Activated CD8-positive, alpha-beta memory T cell treated with anti-CD3 and anti-CD28 coated beads, Interleukin-2, amount 10 ng/mL, durations not matched to agents 7 days and 5 days (primary cell): ENCODE measurements around the gene HPSE. TPM values are rescaled to one million over a fixed set of nuclear protein-coding genes. Genes with fewer than 3 reads are reported as not detected.
A peak's percentile ranks its signal among the peaks of the same experiment; 100 is the strongest.
"Not testable (repeated sequence)": the region's sequence is repeated elsewhere in the genome, so short reads cannot be mapped to it uniquely, and the experiment has no call there.

Experiments used
- ATAC-seq: fragments of 150-1000 bp; cut with Tn5 transposase; one replicate; pipeline ENCODE4 v1.10.0; 2021; ENCODE audit warnings: moderate library complexity
- CTCF ChIA-PET: fragments of 350-600 bp; sonication (Branson Sonifier 250); formaldehyde crosslinking; loops from one replicate; lab custom pipeline; 2021; ENCODE audit warnings: antibody characterized with exemption; lab: Charles Lee
- DNase-seq: peaks from one replicate; pipeline ENCODE4 v3.0.0-alpha.2; 2020
- H3K27ac Mint-ChIP-seq: one replicate; pipeline ENCODE4 v1.8.0; 2021; ENCODE audit warnings: mild to moderate bottlenecking, mixed read lengths
- H3K27me3 Mint-ChIP-seq: one replicate; pipeline ENCODE4 v1.8.0; 2021; ENCODE audit warnings: mixed read lengths
- H3K36me3 Mint-ChIP-seq: one replicate; pipeline ENCODE4 v1.8.0; 2021; ENCODE audit warnings: mild to moderate bottlenecking, mixed read lengths
- H3K4me1 Mint-ChIP-seq: one replicate; pipeline ENCODE4 v1.8.0; 2021; ENCODE audit warnings: mixed read lengths
- H3K4me3 Mint-ChIP-seq: one replicate; pipeline ENCODE4 v1.8.0; 2021; ENCODE audit warnings: mild to moderate bottlenecking, moderate library complexity, mixed read lengths
- H3K9me3 Mint-ChIP-seq: one replicate; pipeline ENCODE4 v1.8.0; 2022; ENCODE audit warnings: low read depth, mixed read lengths
- total RNA-seq, 2 experiments: library from RNA; stranded (reverse); gene quantifications; one replicate each; pipeline ENCODE4 v1.2.3, GENCODE V29; 2021

Gene HPSE
- total RNA-seq, 2 experiments from 2014 or later, result 18.4 to 19.6 TPM

DNA sequence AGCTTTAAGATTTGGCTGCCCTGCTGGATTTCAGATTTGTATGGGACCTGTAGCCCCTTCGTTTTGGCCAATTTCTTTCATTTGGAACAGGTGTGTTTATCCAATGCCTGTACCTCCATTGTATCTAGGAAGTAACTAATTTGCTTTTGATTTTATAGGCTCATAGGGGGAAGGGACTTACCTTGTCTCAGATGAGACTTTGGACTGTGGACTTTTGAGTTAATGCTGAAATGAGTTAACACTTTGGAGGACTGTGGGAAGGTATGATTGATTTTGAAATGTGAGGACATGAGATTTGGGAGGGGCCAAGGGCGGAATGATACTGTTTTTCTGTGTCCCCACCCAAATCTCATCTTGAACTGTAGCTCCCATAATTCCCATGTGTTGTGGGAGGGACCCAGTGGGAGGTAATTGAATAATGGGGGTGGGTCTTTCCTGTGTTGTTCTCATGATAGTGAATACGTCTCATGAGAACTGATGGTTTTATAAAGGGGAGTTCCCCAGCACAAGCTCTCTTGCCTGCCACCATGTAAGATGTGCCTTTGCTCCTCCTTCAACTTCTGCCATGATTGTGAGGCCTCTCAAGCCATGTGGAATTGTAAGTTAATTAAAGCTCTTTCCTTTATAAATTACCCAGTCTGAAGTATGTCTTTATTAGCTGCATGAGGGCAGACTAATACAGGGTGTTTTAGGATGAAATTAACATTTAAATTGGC lies 44.4 kb downstream of the HPSE start:
- DNase-seq, H3K4me3 Mint-ChIP-seq, CTCF ChIA-PET, H3K27ac Mint-ChIP-seq, H3K9me3 Mint-ChIP-seq, H3K4me1 Mint-ChIP-seq, ATAC-seq, H3K27me3 Mint-ChIP-seq: not testable (repeated sequence)
- H3K36me3 Mint-ChIP-seq, result peaks cover 12% of the 10 kb centered on the region

DNA sequence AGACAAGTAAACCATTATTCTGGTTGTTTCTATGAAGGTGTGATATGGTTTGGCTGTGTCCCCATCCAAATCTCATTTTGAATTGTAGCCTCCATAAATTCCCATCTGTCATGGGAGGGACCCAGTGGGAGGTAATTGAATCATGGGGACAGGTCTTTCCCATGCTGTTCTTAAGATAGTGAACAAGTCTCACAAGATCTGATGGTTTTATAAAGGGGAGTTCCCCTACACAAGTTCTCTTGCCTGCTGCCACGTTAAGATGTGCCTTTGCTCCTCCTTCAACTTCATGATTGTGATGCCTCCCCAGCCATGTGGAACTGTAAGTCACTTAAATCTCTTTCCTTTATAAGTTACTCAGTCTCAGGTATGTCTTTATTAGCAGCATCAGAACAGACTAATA lies 46.3 kb downstream of the HPSE start:
- H3K27ac Mint-ChIP-seq, H3K9me3 Mint-ChIP-seq, ATAC-seq, CTCF ChIA-PET, DNase-seq, H3K36me3 Mint-ChIP-seq, H3K4me3 Mint-ChIP-seq, H3K27me3 Mint-ChIP-seq: not testable (repeated sequence)
- H3K4me1 Mint-ChIP-seq, result peaks cover 18% of the 10 kb centered on the region

DNA sequence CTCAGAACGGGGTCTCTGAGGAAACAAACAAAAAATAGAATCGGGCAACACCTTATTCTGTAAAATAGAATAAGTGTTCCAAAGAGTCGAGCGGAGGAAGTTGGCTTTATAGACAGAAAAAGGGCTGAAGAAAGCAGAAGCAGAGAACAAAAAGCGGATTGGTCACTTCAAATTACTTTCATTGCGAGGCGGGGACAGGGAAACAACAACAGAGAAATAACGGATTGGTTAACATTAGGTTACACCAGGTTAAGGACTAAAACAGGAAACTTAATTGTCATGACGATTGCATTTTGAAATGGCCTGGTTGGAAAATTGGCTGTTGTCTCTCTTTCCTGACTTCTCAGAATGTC lies 49.6 kb downstream of the HPSE start:
- Mint-ChIP-seq H3K4me1 (peaks cover 46% of the 10 kb centered on the region), H3K9me3 (no peaks in the 10 kb centered on the region), H3K27ac (peak overlapping the region; percentile 99), H3K27me3 (no peaks in the 10 kb centered on the region), H3K4me3 (peak overlapping the region; percentile 86), H3K36me3 (peaks cover 3% of the 10 kb centered on the region)
- peak; percentile 43 for ATAC-seq
- CTCF ChIA-PET, result interaction anchor here (0.7 to 8.0 kb wide), 28 partner anchors 8 to 487 kb away, joined by 3 to 105 read pairs (median 4); partner anchors contain the start of genes COPS4, HELQ, MRPS18C and SCD5
- peak; percentile 57 for DNase-seq

DNA sequence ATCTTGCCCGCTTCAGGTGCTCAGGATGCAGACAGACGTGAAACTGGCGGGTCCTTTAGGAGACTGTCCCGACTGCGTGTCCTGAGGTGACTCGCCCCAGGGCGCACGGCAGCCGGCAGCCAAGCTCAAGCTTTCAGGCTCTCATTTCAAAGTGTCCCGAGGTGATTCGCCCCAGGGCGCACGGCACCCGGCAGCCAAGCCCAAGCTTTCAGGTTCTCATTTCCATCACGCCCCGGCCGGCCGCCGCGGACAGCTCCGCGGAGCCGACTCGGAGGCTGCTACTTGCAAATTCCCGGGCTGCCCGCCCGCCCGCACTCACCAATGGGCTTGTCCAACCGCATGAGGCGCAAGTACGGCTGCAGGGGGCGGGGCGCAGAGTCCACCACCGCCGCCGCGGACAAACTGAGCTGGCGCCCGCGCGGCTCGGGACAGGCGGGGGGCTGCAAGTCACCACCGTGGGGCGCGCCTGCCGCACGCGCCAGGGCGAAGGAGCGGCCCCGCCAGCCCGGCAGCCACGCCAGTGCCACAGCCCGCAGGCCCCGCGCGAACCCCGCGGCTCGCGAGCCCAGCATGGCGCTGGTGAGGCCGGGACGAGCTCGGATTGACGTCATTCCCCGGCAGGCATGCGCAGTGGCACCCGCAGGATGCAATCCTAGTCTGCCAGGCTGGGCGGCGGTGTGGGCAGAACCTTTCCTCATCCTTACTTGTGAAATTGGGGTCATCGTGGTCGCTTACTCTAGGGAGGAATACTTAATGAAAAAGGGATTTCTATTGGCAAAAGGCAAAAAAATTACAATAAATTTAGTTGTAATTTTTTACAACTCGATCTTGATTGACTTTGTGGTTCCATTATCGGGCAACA lies 50.2 kb downstream of the HPSE start, which contains the start of gene COQ2:
TSS of gene COQ2 (minus strand) at position 606 of the 862 bp plus-strand sequence. CDS start at position 572, 34 bp downstream.
- peak; percentile 94 for ATAC-seq
- peak; percentile 97 for DNase-seq
- Mint-ChIP-seq H3K36me3 (peaks cover 2% of the 10 kb centered on the region), H3K27me3 (no peaks in the 10 kb centered on the region), H3K4me1 (peaks cover 46% of the 10 kb centered on the region), H3K27ac (peak within 1 kb of the TSS; percentile 99), H3K4me3 (peak within 1 kb of the TSS; percentile 86), H3K9me3 (no peaks in the 10 kb centered on the region)
- CTCF ChIA-PET, result interaction anchor here (0.7 to 8.0 kb wide), 36 partner anchors 9 to 486 kb away, joined by 3 to 105 read pairs (median 4); partner anchors contain the start of genes COPS4, HELQ, MRPS18C and SCD5

DNA sequence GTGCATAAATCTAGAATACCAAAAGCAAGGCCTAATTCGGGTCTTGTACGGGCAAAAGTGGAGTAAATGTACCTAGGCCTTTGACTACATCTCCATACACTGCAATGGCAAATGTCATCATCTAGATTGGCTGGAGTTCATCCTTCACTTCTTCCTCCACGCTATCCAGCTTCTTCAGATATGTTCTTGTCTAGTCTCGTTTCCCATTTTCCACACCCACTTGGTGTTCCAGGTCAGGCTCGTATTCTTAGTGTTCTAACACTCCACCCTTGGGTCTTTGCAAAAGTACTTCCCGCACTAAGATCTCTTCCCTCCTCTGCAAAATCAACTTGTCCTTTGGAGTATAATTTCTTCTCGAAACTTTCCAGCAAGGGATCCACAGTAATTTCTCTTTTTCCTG lies 51.5 kb downstream of the HPSE start:
- CTCF ChIA-PET, result interaction anchor here (0.9 to 8.0 kb wide), 22 partner anchors 10 to 271 kb away, joined by 3 to 105 read pairs (median 5); partner anchors contain the start of genes COPS4, HELQ, MRPS18C and PLAC8
- H3K27ac Mint-ChIP-seq, result no peak overlapping the region
- ATAC-seq (no peak), DNase-seq (no peak)
- H3K4me3 Mint-ChIP-seq, result peak overlapping the region; percentile 86
- peaks cover 4% of the 10 kb centered on the region for H3K36me3 Mint-ChIP-seq
- H3K9me3 Mint-ChIP-seq, result no peaks in the 10 kb centered on the region
- no peaks in the 10 kb centered on the region for H3K27me3 Mint-ChIP-seq
- peaks cover 46% of the 10 kb centered on the region for H3K4me1 Mint-ChIP-seq

DNA sequence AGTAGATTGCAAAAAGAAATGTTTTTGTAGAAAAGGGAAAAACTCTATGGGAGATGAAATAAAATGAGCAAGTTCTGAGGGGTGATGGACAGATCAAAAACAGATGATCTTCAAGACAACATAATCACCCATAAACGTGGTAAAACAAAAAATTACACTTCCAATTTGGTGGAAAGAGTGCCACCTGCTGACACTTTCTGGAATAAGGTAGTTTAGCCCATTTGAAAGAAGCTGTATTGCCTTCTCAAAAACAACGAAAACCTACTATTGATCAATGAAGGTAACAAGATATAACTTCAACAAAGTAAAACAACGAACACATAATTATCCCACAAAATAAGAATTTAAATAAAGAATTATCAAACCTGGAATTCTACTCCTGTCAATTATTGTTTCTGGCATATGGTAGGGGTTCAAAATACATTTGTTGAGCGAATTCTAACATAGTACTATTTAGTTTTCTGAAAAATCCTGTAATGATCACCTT lies 52.6 kb downstream of the HPSE start:
- Mint-ChIP-seq H3K27me3 (no peaks in the 10 kb centered on the region), H3K27ac (no peak overlapping the region), H3K36me3 (peaks cover 11% of the 10 kb centered on the region), H3K4me3 (no peak overlapping the region), H3K9me3 (no peaks in the 10 kb centered on the region), H3K4me1 (peaks cover 49% of the 10 kb centered on the region)
- peak; percentile 69 for DNase-seq
- CTCF ChIA-PET, result interaction anchor here (0.6 to 8.0 kb wide), 24 partner anchors 9 to 273 kb away, joined by 3 to 105 read pairs (median 4); partner anchors contain the start of genes COPS4 and PLAC8
- ATAC-seq, result no peak

DNA sequence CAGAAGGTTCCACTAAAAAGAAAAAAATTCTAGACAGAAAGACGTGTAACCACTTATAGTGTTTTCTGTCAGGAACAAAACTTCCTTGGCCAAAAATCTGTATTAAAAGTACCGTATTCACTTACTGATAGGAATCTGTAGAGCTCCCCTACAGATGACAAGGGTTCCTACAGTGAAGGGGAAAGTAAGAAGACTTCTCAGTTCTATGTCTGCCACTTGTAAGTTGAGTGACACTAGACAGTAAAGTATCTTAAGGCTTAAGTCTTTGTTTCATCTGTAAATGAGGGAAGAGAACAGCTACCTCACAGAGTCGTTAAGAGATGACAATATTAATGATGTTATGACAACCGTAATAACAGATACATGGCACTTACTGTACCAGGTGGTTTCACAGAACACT lies 53.3 kb downstream of the HPSE start:
- no peak for DNase-seq
- no peaks in the 10 kb centered on the region for H3K27me3 Mint-ChIP-seq
- CTCF ChIA-PET, result interaction anchor here (0.7 to 8.0 kb wide), 15 partner anchors 10 to 246 kb away, joined by 3 to 105 read pairs (median 4); partner anchors contain the start of genes COPS4 and PLAC8
- H3K36me3 Mint-ChIP-seq, result peaks cover 16% of the 10 kb centered on the region
- no peak overlapping the region for H3K27ac Mint-ChIP-seq
- no peak for ATAC-seq
- peaks cover 55% of the 10 kb centered on the region for H3K4me1 Mint-ChIP-seq
- H3K9me3 Mint-ChIP-seq, result no peaks in the 10 kb centered on the region
- no peak overlapping the region for H3K4me3 Mint-ChIP-seq

DNA sequence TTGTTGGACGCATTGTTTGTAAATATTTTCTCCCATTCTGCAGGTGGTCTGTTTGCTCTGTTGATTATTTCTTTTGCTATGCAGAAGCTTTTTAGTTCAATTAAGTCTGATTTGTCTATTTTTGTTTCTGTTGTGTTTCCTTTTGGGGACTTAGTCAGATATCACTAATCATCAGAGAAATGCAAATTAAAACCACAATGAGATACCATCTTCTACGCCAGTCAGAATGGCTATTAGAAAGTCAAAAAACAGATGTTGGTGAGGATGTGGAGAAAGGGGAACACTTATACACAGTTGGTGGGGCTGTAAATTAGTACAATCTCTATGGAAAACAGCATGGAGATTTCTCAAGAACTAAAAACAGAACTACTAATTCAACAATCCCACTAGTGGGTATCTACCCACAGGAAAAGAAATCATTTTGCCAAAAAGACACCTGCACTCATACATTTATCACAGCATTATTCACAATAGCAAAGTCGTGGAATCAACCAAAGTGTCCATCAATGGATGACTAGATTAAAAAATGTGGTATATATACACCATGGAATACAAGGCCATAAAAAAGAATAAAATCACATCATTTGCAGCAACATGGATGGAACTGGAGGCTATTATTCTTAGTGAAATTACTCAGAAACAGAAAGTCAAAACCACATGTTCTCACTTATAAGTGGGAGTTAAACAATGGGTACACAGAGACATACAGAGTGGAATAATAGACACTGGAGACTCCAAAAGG lies 58.2 kb downstream of the HPSE start:
- CTCF ChIA-PET, result interaction anchor here (0.9 to 1.4 kb wide), 3 partner anchors 8 to 202 kb away, joined by 3 to 4 read pairs (median 3); partner anchors contain the start of gene COQ2
- H3K4me3 Mint-ChIP-seq, result no peak overlapping the region
- H3K27ac Mint-ChIP-seq, result peak overlapping the region; percentile 30
- DNase-seq (no peak), ATAC-seq (peak; percentile 54)
- no peaks in the 10 kb centered on the region for H3K9me3 Mint-ChIP-seq
- peaks cover 45% of the 10 kb centered on the region for H3K36me3 Mint-ChIP-seq
- peaks cover 36% of the 10 kb centered on the region for H3K4me1 Mint-ChIP-seq
- H3K27me3 Mint-ChIP-seq, result no peaks in the 10 kb centered on the region

DNA sequence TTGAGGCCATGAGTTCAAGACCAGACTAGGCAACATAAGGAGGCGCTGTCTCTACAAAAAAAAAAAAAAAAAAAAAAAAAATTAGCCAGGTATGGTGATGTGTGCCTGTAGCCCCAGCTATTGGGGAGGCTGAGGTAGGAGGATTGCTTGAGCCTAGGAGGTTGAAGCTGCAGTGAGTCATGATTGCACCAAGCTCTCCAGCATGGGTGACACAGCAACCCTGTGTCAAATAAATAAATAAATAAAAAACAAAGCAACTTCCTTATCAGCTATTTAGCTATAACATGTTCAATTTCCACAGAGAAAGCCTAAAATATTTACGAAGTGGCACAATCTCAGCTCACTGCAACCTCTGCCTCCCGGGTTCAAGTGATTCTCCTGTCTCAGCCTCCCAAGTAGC lies 60.7 kb downstream of the HPSE start:
- ATAC-seq, H3K27me3 Mint-ChIP-seq, H3K4me3 Mint-ChIP-seq, DNase-seq, H3K27ac Mint-ChIP-seq, H3K9me3 Mint-ChIP-seq: not testable (repeated sequence)
- peaks cover 55% of the 10 kb centered on the region for H3K36me3 Mint-ChIP-seq
- CTCF ChIA-PET, result interaction anchor here (0.5 to 1.9 kb wide), 6 partner anchors 8 to 422 kb away, joined by 3 to 6 read pairs (median 3); partner anchors contain the start of gene COQ2
- peaks cover 35% of the 10 kb centered on the region for H3K4me1 Mint-ChIP-seq

DNA sequence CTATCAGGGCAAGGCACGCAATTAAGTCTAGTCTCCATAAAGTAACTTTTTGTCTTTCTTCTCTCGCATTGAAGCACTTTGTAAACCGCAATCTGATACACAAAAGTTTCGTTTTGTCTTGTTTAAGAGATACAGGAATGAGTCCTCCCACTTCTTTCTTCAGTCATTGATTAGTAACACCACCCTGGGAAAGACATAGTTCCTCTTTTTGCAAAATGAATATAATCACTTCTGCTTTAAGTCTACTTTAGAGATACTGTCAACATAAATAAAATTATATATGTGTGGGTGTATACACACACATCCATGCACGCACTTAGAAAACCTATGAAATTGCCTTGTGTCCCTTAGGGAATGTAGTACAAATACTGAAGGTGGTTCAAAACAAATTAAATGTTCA lies 61.7 kb downstream of the HPSE start:
- H3K36me3 Mint-ChIP-seq, result peaks cover 59% of the 10 kb centered on the region
- DNase-seq (no peak), ATAC-seq (peak; percentile 54)
- CTCF ChIA-PET, result interaction anchor here (1.7 to 2.6 kb wide), 4 partner anchors 9 to 12 kb away, joined by 6 to 11 read pairs (median 8); partner anchors contain the start of gene COQ2
- H3K4me3 Mint-ChIP-seq, result peak overlapping the region; percentile 3
- peaks cover 42% of the 10 kb centered on the region for H3K4me1 Mint-ChIP-seq
- H3K27me3 Mint-ChIP-seq, result no peaks in the 10 kb centered on the region
- no peaks in the 10 kb centered on the region for H3K9me3 Mint-ChIP-seq
- peak overlapping the region; percentile 3 for H3K27ac Mint-ChIP-seq

DNA sequence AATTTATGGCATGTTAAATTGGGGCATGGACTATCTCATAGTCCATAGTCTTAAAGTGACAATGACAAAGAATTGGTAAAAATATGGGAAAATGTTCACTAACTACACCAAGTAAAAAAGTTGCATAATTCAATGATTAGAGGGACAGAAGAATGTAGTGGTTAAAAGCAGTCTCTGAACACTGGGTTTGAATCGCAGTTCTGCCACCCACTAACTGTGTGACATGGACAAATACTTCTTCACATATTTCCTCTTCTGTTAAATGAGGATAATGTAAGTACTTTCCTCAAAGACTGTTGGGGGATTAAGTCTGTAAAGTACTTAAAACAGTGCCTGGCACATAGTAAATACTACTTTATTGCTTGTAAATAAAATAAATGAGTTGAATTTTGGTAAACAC lies 65.4 kb downstream of the HPSE start:
- DNase-seq (no peak), ATAC-seq (no peak)
- no peaks in the 10 kb centered on the region for H3K9me3 Mint-ChIP-seq
- H3K27me3 Mint-ChIP-seq, result no peaks in the 10 kb centered on the region
- H3K27ac Mint-ChIP-seq, result no peak overlapping the region
- H3K36me3 Mint-ChIP-seq, result peaks cover 41% of the 10 kb centered on the region
- CTCF ChIA-PET, result no interaction called here
- H3K4me1 Mint-ChIP-seq, result peaks cover 44% of the 10 kb centered on the region
- H3K4me3 Mint-ChIP-seq, result no peak overlapping the region

DNA sequence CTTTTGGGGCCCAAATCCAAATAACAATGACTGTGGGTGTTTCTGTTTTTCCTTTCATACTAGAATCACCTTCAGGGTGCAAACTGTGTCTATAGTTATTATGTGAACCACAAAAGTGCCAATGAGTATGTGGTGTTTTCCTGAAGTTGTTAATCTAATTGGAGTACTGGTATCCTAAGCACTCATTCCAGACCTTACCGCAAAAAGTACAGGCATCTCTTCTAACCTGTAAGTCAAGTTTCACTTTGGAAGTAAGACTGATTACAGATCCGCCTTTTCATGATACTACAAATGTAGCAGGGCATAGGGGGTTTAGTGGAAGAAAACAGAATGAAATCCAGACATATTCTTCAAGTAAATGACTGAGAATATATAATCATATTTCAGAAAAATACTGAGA lies 66.2 kb downstream of the HPSE start:
- CTCF ChIA-PET, result interaction anchor here (0.8 to 10.3 kb wide), 6 partner anchors 14 to 235 kb away, joined by 3 to 105 read pairs (median 4); partner anchors contain the start of gene COQ2
- no peaks in the 10 kb centered on the region for H3K27me3 Mint-ChIP-seq
- peaks cover 40% of the 10 kb centered on the region for H3K36me3 Mint-ChIP-seq
- H3K9me3 Mint-ChIP-seq, result no peaks in the 10 kb centered on the region
- H3K4me3 Mint-ChIP-seq, result no peak overlapping the region
- ATAC-seq (no peak), DNase-seq (no peak)
- no peak overlapping the region for H3K27ac Mint-ChIP-seq
- peaks cover 41% of the 10 kb centered on the region for H3K4me1 Mint-ChIP-seq
